B cell (primary cell): Measurements from ENCODE around the gene FTO.

ENCODE experiments used
- EZH2 ChIP-seq: IDR thresholded peaks from 2 replicates; pipeline ENCODE4 v1.6.1; 2012; ENCODE audit warnings: borderline replicate concordance, low read depth, mild to moderate bottlenecking, moderate library complexity, low read length; ENCODE audit not compliant: insufficient read depth, poor library complexity, severe bottlenecking
- TF ChIP-seq, protein P1 (sequence below): fragments of 200-600 bp; IDR thresholded peaks from one replicate; pipeline ENCODE4 v1.8.0; 2022; ENCODE audit warnings: antibody characterized with exemption, mild to moderate bottlenecking

DNA sequence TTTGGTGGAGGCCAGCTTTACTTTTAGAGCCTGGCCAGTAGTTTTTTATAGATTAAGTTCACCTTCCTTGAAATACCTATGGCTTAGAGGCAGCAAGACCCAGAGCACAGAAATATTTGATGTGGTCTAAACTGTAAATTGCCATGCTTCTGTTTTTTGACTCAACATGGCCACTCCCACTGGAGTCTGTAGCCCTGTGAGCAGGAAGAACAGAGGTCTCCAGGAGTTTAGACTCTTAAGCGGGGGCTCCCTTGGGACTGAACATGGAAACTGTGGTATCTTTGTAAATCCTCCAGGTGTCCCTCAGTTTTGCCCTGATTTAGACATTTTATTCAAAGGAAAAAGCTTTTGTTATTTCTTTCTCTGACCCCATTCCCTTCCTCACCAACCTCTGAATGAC, 145.6 kb downstream of the FTO start:
- TF ChIP-seq, protein P1, sequence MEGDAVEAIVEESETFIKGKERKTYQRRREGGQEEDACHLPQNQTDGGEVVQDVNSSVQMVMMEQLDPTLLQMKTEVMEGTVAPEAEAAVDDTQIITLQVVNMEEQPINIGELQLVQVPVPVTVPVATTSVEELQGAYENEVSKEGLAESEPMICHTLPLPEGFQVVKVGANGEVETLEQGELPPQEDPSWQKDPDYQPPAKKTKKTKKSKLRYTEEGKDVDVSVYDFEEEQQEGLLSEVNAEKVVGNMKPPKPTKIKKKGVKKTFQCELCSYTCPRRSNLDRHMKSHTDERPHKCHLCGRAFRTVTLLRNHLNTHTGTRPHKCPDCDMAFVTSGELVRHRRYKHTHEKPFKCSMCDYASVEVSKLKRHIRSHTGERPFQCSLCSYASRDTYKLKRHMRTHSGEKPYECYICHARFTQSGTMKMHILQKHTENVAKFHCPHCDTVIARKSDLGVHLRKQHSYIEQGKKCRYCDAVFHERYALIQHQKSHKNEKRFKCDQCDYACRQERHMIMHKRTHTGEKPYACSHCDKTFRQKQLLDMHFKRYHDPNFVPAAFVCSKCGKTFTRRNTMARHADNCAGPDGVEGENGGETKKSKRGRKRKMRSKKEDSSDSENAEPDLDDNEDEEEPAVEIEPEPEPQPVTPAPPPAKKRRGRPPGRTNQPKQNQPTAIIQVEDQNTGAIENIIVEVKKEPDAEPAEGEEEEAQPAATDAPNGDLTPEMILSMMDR: no peak
- no peak for TF ChIP-seq EZH2
